ENCODE measurements around the gene CEACAM21. TPM values are rescaled to one million over a fixed set of nuclear protein-coding genes. Genes with fewer than 3 reads are reported as not detected.

CEACAM21 gene
- polyA plus RNA-seq, 2 donors: 0.24 to 0.66 TPM

- Histone ChIP-seq H3K36me3 (ENCODE audit: control insufficient read depth in 2 of 2, insufficient read depth in 2 of 2, low read length in 1 of 2) (no peaks in the 10 kb centered on the region), H3K9me3 (ENCODE audit: control insufficient read depth in 2 of 2, insufficient read depth in 1 of 2, low read depth in 1 of 2, low read length in 1 of 2) (peaks cover 0 to 1% of the 10 kb centered on the region in 2 donors), H3K27ac (ENCODE audit: low read depth in 2 of 2, low read length in 1 of 2) (no peak overlapping the region), H3K4me3 (ENCODE audit: low read depth in 1 of 2, low read length in 2 of 2) (no peak overlapping the region), H3K4me1 (ENCODE audit: control insufficient read depth in 2 of 2, insufficient read depth in 2 of 2, low read length in 1 of 2) (no peaks in the 10 kb centered on the region), H3K27me3 (ENCODE audit: control insufficient read depth in 1 of 2, insufficient read depth in 2 of 2, low read length in 2 of 2) (no peaks in the 10 kb centered on the region)
- 44 to 47% methylated on average over 2 of the region's 2 CpGs for WGBS, 2 donors
Observed at GRCh38 chr19:41589371-41589770, 13.4 kb downstream of the CEACAM21 start.

- Histone ChIP-seq H3K4me3 (ENCODE audit: low read depth in 1 of 2, low read length in 2 of 2) (no peak overlapping the region), H3K9me3 (ENCODE audit: control insufficient read depth in 2 of 2, insufficient read depth in 1 of 2, low read depth in 1 of 2, low read length in 1 of 2) (peaks cover 0 to 1% of the 10 kb centered on the region in 2 donors), H3K27me3 (ENCODE audit: control insufficient read depth in 1 of 2, insufficient read depth in 2 of 2, low read length in 2 of 2) (no peaks in the 10 kb centered on the region), H3K4me1 (ENCODE audit: control insufficient read depth in 2 of 2, insufficient read depth in 2 of 2, low read length in 1 of 2) (no peaks in the 10 kb centered on the region), H3K27ac (ENCODE audit: low read depth in 2 of 2, low read length in 1 of 2) (no peak overlapping the region), H3K36me3 (ENCODE audit: control insufficient read depth in 2 of 2, insufficient read depth in 2 of 2, low read length in 1 of 2) (no peaks in the 10 kb centered on the region)
Observed at GRCh38 chr19:41590936-41591335, 15.0 kb downstream of the CEACAM21 start.

GRCh38 chr19:41591951-41592562 lies 16.1 kb downstream of the CEACAM21 start:
- no peak overlapping the region for H3K4me3 ChIP-seq (ENCODE audit: low read depth in 1 of 2, low read length in 2 of 2)
- H3K27ac ChIP-seq (ENCODE audit: low read depth in 2 of 2, low read length in 1 of 2): no peak overlapping the region
- H3K36me3 ChIP-seq (ENCODE audit: control insufficient read depth in 2 of 2, insufficient read depth in 2 of 2, low read length in 1 of 2): no peaks in the 10 kb centered on the region
- H3K27me3 ChIP-seq (ENCODE audit: control insufficient read depth in 1 of 2, insufficient read depth in 2 of 2, low read length in 2 of 2): no peaks in the 10 kb centered on the region
- no peaks in the 10 kb centered on the region for H3K4me1 ChIP-seq (ENCODE audit: control insufficient read depth in 2 of 2, insufficient read depth in 2 of 2, low read length in 1 of 2)
- H3K9me3 ChIP-seq (ENCODE audit: control insufficient read depth in 2 of 2, insufficient read depth in 1 of 2, low read depth in 1 of 2, low read length in 1 of 2): peaks cover 0 to 1% of the 10 kb centered on the region in 2 donors
- WGBS, 2 donors: 48 to 49% methylated on average over 5 of the region's 5 CpGs

GRCh38 chr19:41595258-41595889 lies 19.4 kb downstream of the CEACAM21 start:
- Histone ChIP-seq H3K36me3 (ENCODE audit: control insufficient read depth in 2 of 2, insufficient read depth in 2 of 2, low read length in 1 of 2) (no peaks in the 10 kb centered on the region), H3K27me3 (ENCODE audit: control insufficient read depth in 1 of 2, insufficient read depth in 2 of 2, low read length in 2 of 2) (no peaks in the 10 kb centered on the region)
- WGBS, 2 donors: 24 to 31% methylated on average over 4 of the region's 4 CpGs

GRCh38 chr19:41595890-41596280 lies 19.9 kb downstream of the CEACAM21 start:
- WGBS, 2 donors: 38 to 45% methylated on average over 3 of the region's 3 CpGs
- H3K4me1 ChIP-seq (ENCODE audit: control insufficient read depth in 2 of 2, insufficient read depth in 2 of 2, low read length in 1 of 2): no peaks in the 10 kb centered on the region
- no peaks in the 10 kb centered on the region for H3K36me3 ChIP-seq (ENCODE audit: control insufficient read depth in 2 of 2, insufficient read depth in 2 of 2, low read length in 1 of 2)
- H3K27me3 ChIP-seq (ENCODE audit: control insufficient read depth in 1 of 2, insufficient read depth in 2 of 2, low read length in 2 of 2): no peaks in the 10 kb centered on the region
- no peak overlapping the region for H3K4me3 ChIP-seq (ENCODE audit: low read depth in 1 of 2, low read length in 2 of 2)
- H3K9me3 ChIP-seq (ENCODE audit: control insufficient read depth in 2 of 2, insufficient read depth in 1 of 2, low read depth in 1 of 2, low read length in 1 of 2): no peaks in the 10 kb centered on the region
- H3K27ac ChIP-seq (ENCODE audit: low read depth in 2 of 2, low read length in 1 of 2): no peak overlapping the region

More at GRCh38 chr19:41595258-41595889, 19.4 kb downstream of the CEACAM21 start:
- Histone ChIP-seq H3K4me3 (ENCODE audit: low read depth in 1 of 2, low read length in 2 of 2) (no peak overlapping the region), H3K27ac (ENCODE audit: low read depth in 2 of 2, low read length in 1 of 2) (no peak overlapping the region), H3K9me3 (ENCODE audit: control insufficient read depth in 2 of 2, insufficient read depth in 1 of 2, low read depth in 1 of 2, low read length in 1 of 2) (no peaks in the 10 kb centered on the region), H3K4me1 (ENCODE audit: control insufficient read depth in 2 of 2, insufficient read depth in 2 of 2, low read length in 1 of 2) (no peaks in the 10 kb centered on the region)

GRCh38 chr19:41597600-41598041 lies 21.7 kb downstream of the CEACAM21 start:
- no peaks in the 10 kb centered on the region for H3K36me3 ChIP-seq (ENCODE audit: control insufficient read depth in 2 of 2, insufficient read depth in 2 of 2, low read length in 1 of 2)

GRCh38 chr19:41599175-41599966 lies 23.4 kb downstream of the CEACAM21 start:
- H3K27ac ChIP-seq (ENCODE audit: low read depth in 2 of 2, low read length in 1 of 2): no peak overlapping the region
- H3K4me1 ChIP-seq (ENCODE audit: control insufficient read depth in 2 of 2, insufficient read depth in 2 of 2, low read length in 1 of 2): no peaks in the 10 kb centered on the region
- no peaks in the 10 kb centered on the region for H3K36me3 ChIP-seq (ENCODE audit: control insufficient read depth in 2 of 2, insufficient read depth in 2 of 2, low read length in 1 of 2)
- WGBS, 2 donors: 36 to 39% methylated on average over 6 of the region's 6 CpGs
- H3K9me3 ChIP-seq (ENCODE audit: control insufficient read depth in 2 of 2, insufficient read depth in 1 of 2, low read depth in 1 of 2, low read length in 1 of 2): no peaks in the 10 kb centered on the region
- no peaks in the 10 kb centered on the region for H3K27me3 ChIP-seq (ENCODE audit: control insufficient read depth in 1 of 2, insufficient read depth in 2 of 2, low read length in 2 of 2)
- H3K4me3 ChIP-seq (ENCODE audit: low read depth in 1 of 2, low read length in 2 of 2): no peak overlapping the region

More at GRCh38 chr19:41597600-41598041, 21.7 kb downstream of the CEACAM21 start:
- Histone ChIP-seq H3K4me3 (ENCODE audit: low read depth in 1 of 2, low read length in 2 of 2) (no peak overlapping the region), H3K4me1 (ENCODE audit: control insufficient read depth in 2 of 2, insufficient read depth in 2 of 2, low read length in 1 of 2) (no peaks in the 10 kb centered on the region), H3K27me3 (ENCODE audit: control insufficient read depth in 1 of 2, insufficient read depth in 2 of 2, low read length in 2 of 2) (no peaks in the 10 kb centered on the region), H3K27ac (ENCODE audit: low read depth in 2 of 2, low read length in 1 of 2) (no peak overlapping the region), H3K9me3 (ENCODE audit: control insufficient read depth in 2 of 2, insufficient read depth in 1 of 2, low read depth in 1 of 2, low read length in 1 of 2) (no peaks in the 10 kb centered on the region)
- 9 to 10% methylated on average over 10 of the region's 10 CpGs for WGBS, 2 donors

- 48 to 55% methylated on average over 4 of the region's 4 CpGs for WGBS, 2 donors
Observed at GRCh38 chr19:41601771-41602170, 25.8 kb downstream of the CEACAM21 start.

GRCh38 chr19:41604831-41605230 lies 28.9 kb downstream of the CEACAM21 start:
- Histone ChIP-seq H3K9me3 (ENCODE audit: control insufficient read depth in 2 of 2, insufficient read depth in 1 of 2, low read depth in 1 of 2, low read length in 1 of 2) (no peaks in the 10 kb centered on the region), H3K27me3 (ENCODE audit: control insufficient read depth in 1 of 2, insufficient read depth in 2 of 2, low read length in 2 of 2) (no peaks in the 10 kb centered on the region), H3K4me1 (ENCODE audit: control insufficient read depth in 2 of 2, insufficient read depth in 2 of 2, low read length in 1 of 2) (no peaks in the 10 kb centered on the region), H3K27ac (ENCODE audit: low read depth in 2 of 2, low read length in 1 of 2) (no peak overlapping the region), H3K4me3 (ENCODE audit: low read depth in 1 of 2, low read length in 2 of 2) (no peak overlapping the region), H3K36me3 (ENCODE audit: control insufficient read depth in 2 of 2, insufficient read depth in 2 of 2, low read length in 1 of 2) (no peaks in the 10 kb centered on the region)
- 37% methylated on average over 3 of the region's 3 CpGs for WGBS, 2 donors

More at GRCh38 chr19:41601771-41602170, 25.8 kb downstream of the CEACAM21 start:
- Histone ChIP-seq H3K4me3 (ENCODE audit: low read depth in 1 of 2, low read length in 2 of 2) (no peak overlapping the region), H3K27me3 (ENCODE audit: control insufficient read depth in 1 of 2, insufficient read depth in 2 of 2, low read length in 2 of 2) (no peaks in the 10 kb centered on the region), H3K27ac (ENCODE audit: low read depth in 2 of 2, low read length in 1 of 2) (no peak overlapping the region), H3K9me3 (ENCODE audit: control insufficient read depth in 2 of 2, insufficient read depth in 1 of 2, low read depth in 1 of 2, low read length in 1 of 2) (no peaks in the 10 kb centered on the region), H3K36me3 (ENCODE audit: control insufficient read depth in 2 of 2, insufficient read depth in 2 of 2, low read length in 1 of 2) (no peaks in the 10 kb centered on the region), H3K4me1 (ENCODE audit: control insufficient read depth in 2 of 2, insufficient read depth in 2 of 2, low read length in 1 of 2) (no peaks in the 10 kb centered on the region)

Data from esophagus (tissue), 2 donors.